Panc1 (cell line): Measurements from ENCODE around the gene PCTP.

Source experiments
- POLR2AphosphoS5 ChIP-seq: IDR thresholded peaks from 2 replicates; pipeline ENCODE4 v1.6.1; 2012; ENCODE audit warnings: mild to moderate bottlenecking, low read depth, low read length, moderate library complexity
- SIN3A ChIP-seq: IDR thresholded peaks from 2 replicates; pipeline ENCODE4 v1.6.1; 2012; ENCODE audit warnings: low read depth, mild to moderate bottlenecking, low read length, moderate library complexity, borderline replicate concordance; ENCODE audit not compliant: insufficient read depth
- TF ChIP-seq, protein P1 (sequence below), 2 experiments: IDR thresholded peaks; 2 replicates each; pipeline ENCODE4 v1.6.1; 2011 to 2012; ENCODE audit warnings: low read depth in 2 of 2, control low read depth in 1 of 2, low read length in 1 of 2, mild to moderate bottlenecking in 1 of 2, moderate library complexity in 1 of 2; ENCODE audit not compliant: insufficient read depth in 1 of 2
- TF ChIP-seq, protein P2 (sequence below): fragments of 450-650 bp; IDR thresholded peaks from 2 replicates; pipeline ENCODE4 v1.5.1; 2017; ENCODE audit warnings: mild to moderate bottlenecking

DNA sequence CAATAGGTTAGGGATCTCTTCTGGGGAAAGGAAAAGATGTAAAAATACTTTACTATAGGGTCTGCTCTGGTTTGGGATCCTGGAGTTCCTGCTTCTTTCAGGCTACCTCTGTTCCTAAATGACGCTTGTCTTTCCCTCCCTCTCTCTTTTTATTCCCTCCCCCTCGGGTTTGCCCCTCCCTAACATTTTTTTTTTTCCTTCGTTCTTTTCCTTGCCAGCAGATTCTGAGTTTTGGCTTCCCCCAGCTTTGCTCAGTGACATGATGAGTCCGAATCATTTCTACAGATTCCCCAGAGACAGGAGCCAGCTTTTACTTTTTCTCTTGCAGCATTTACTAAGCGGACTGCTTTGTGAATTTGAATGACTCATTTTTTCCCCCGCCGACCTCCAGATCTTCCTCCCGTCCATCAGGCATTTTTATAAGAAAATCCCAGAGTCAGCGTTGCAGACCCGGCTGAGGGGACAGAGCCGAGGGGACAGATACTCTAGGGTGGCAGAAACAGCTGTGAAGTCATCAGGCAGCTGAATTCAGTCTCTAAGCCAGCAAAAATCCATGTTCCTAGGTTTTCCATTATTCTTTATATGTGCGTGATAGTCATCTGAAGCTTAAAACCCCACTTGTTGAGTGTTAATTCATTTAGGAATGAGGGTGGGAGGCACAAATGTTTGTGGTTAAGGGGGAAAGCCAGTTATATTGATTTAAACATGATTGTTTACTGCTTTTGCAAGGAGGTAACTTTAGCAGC lies 27.9 kb upstream of the PCTP start, which contains the start of gene TMEM100:
- TF ChIP-seq, protein P1, sequence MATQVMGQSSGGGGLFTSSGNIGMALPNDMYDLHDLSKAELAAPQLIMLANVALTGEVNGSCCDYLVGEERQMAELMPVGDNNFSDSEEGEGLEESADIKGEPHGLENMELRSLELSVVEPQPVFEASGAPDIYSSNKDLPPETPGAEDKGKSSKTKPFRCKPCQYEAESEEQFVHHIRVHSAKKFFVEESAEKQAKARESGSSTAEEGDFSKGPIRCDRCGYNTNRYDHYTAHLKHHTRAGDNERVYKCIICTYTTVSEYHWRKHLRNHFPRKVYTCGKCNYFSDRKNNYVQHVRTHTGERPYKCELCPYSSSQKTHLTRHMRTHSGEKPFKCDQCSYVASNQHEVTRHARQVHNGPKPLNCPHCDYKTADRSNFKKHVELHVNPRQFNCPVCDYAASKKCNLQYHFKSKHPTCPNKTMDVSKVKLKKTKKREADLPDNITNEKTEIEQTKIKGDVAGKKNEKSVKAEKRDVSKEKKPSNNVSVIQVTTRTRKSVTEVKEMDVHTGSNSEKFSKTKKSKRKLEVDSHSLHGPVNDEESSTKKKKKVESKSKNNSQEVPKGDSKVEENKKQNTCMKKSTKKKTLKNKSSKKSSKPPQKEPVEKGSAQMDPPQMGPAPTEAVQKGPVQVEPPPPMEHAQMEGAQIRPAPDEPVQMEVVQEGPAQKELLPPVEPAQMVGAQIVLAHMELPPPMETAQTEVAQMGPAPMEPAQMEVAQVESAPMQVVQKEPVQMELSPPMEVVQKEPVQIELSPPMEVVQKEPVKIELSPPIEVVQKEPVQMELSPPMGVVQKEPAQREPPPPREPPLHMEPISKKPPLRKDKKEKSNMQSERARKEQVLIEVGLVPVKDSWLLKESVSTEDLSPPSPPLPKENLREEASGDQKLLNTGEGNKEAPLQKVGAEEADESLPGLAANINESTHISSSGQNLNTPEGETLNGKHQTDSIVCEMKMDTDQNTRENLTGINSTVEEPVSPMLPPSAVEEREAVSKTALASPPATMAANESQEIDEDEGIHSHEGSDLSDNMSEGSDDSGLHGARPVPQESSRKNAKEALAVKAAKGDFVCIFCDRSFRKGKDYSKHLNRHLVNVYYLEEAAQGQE (IDR thresholded peaks at IDR 0.05; ENCODE audit: insufficient read depth in 1 of 2, low read depth in 2 of 2, low read length in 1 of 2) = no peak
- TF ChIP-seq, protein P2, sequence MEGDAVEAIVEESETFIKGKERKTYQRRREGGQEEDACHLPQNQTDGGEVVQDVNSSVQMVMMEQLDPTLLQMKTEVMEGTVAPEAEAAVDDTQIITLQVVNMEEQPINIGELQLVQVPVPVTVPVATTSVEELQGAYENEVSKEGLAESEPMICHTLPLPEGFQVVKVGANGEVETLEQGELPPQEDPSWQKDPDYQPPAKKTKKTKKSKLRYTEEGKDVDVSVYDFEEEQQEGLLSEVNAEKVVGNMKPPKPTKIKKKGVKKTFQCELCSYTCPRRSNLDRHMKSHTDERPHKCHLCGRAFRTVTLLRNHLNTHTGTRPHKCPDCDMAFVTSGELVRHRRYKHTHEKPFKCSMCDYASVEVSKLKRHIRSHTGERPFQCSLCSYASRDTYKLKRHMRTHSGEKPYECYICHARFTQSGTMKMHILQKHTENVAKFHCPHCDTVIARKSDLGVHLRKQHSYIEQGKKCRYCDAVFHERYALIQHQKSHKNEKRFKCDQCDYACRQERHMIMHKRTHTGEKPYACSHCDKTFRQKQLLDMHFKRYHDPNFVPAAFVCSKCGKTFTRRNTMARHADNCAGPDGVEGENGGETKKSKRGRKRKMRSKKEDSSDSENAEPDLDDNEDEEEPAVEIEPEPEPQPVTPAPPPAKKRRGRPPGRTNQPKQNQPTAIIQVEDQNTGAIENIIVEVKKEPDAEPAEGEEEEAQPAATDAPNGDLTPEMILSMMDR = no peak
- TF ChIP-seq POLR2AphosphoS5 = no peak
- TF ChIP-seq SIN3A = no peak
